A673 (cell line): ENCODE results near the gene ALDOA. TPM values are rescaled to one million over a fixed set of nuclear protein-coding genes. Genes with fewer than 3 reads are reported as not detected.

Experiments used
- BruUV-seq: library from RNA; stranded (reverse); fragments of 400-500 nt; replicated peaks from 2 replicates; lab custom pipeline; 2021; lab: Mats Ljungman, UMichigan
- CTCF ChIA-PET: fragments of 300-600 bp; sonication (Branson Sonifier 250); formaldehyde crosslinking; loops from one replicate; lab custom pipeline; 2022; ENCODE audit warnings: antibody characterized with exemption; lab: Charles Lee
- POLR2A ChIA-PET: fragments of 300-600 bp; sonication (Branson Sonifier 250); formaldehyde crosslinking; loops from one replicate; lab custom pipeline; 2022; ENCODE audit warnings: antibody characterized with exemption; ENCODE audit not compliant: low non-redundant PET; lab: Charles Lee
- DNase-seq: peaks from one replicate; pipeline ENCODE4 v3.0.0-alpha.2; 2015; ENCODE audit warnings: low spot score
- H3K27ac ChIP-seq: fragments of 200-600 bp; sonication (generic); 2 replicates; pipeline ENCODE4 v1.5.1; 2016; ENCODE audit warnings: mixed run types, low read depth, mild to moderate bottlenecking, mixed read lengths, antibody characterized with exemption, low read length; ENCODE audit not compliant: poor library complexity, severe bottlenecking
- H3K27me3 ChIP-seq: fragments of 200-600 bp; sonication (generic); replicated peaks from 2 replicates; pipeline ENCODE4 v1.6.1; 2017; ENCODE audit warnings: mixed run types, low read depth, mild to moderate bottlenecking, mixed read lengths, antibody characterized with exemption, low read length; ENCODE audit not compliant: insufficient read depth, poor library complexity
- H3K36me3 ChIP-seq: fragments of 200-600 bp; sonication (generic); 2 replicates; pipeline ENCODE4 v1.6.1; 2016; ENCODE audit warnings: mixed run types, mild to moderate bottlenecking, mixed read lengths, antibody characterized with exemption, low read length; ENCODE audit not compliant: insufficient read depth, poor library complexity, severe bottlenecking
- H3K4me1 ChIP-seq: fragments of 200-600 bp; sonication (generic); 2 replicates; pipeline ENCODE4 v1.6.1; 2017; ENCODE audit warnings: mixed run types, mild to moderate bottlenecking, mixed read lengths, antibody characterized with exemption, low read length; ENCODE audit not compliant: insufficient read depth, poor library complexity, severe bottlenecking
- H3K4me3 ChIP-seq: fragments of 200-600 bp; sonication (generic); 2 replicates; pipeline ENCODE4 v1.5.1; 2016; ENCODE audit warnings: low read depth, mixed run types, mild to moderate bottlenecking, mixed read lengths, low read length; ENCODE audit not compliant: poor library complexity, severe bottlenecking
- H3K9me3 ChIP-seq: fragments of 200-600 bp; sonication (generic); 2 replicates; pipeline ENCODE4 v1.6.1; 2016; ENCODE audit warnings: mixed run types, low read depth, mild to moderate bottlenecking, mixed read lengths, antibody characterized with exemption, low read length; ENCODE audit not compliant: poor library complexity, severe bottlenecking
- EZH2 ChIP-seq: fragments of 200-600 bp; sonication (generic); IDR thresholded peaks from 2 replicates; pipeline ENCODE4 v1.6.1; 2017; ENCODE audit warnings: borderline replicate concordance, low read depth, mild to moderate bottlenecking, mixed read lengths, antibody characterized with exemption, low read length; ENCODE audit not compliant: poor library complexity, severe bottlenecking
- intact Hi-C: fragments of 100-400 bp; cut with micrococcal nuclease; formaldehyde crosslinking; loops from one replicate; pipeline ENCODE4 v1.10.0; 2022; ENCODE audit not compliant: unreplicated experiment
- total RNA-seq: library from RNA; stranded (reverse); gene quantifications from 2 replicates; pipeline ENCODE4 v1.2.3, GENCODE V29; 2021
- TF ChIP-seq, protein P1 (sequence below): fragments of 300-800, 200-600 bp; sonication (generic); conservative IDR thresholded peaks from 2 replicates; pipeline ENCODE4 v1.5.1; 2017; ENCODE audit warnings: low read depth, mild to moderate bottlenecking, antibody characterized with exemption, low read length, moderate library complexity, mixed read lengths

The ALDOA gene
- total RNA-seq, 1 experiment from 2014 or later, result 1,729 TPM

- TF ChIP-seq, protein P1, sequence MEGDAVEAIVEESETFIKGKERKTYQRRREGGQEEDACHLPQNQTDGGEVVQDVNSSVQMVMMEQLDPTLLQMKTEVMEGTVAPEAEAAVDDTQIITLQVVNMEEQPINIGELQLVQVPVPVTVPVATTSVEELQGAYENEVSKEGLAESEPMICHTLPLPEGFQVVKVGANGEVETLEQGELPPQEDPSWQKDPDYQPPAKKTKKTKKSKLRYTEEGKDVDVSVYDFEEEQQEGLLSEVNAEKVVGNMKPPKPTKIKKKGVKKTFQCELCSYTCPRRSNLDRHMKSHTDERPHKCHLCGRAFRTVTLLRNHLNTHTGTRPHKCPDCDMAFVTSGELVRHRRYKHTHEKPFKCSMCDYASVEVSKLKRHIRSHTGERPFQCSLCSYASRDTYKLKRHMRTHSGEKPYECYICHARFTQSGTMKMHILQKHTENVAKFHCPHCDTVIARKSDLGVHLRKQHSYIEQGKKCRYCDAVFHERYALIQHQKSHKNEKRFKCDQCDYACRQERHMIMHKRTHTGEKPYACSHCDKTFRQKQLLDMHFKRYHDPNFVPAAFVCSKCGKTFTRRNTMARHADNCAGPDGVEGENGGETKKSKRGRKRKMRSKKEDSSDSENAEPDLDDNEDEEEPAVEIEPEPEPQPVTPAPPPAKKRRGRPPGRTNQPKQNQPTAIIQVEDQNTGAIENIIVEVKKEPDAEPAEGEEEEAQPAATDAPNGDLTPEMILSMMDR, result no peak
- TF ChIP-seq EZH2, result no peak
- Histone ChIP-seq H3K4me1 (peaks cover 10% of the 10 kb centered on the region), H3K9me3 (no peaks in the 10 kb centered on the region), H3K36me3 (peaks cover 31% of the 10 kb centered on the region), H3K4me3 (no peak overlapping the region), H3K27me3 (no peaks in the 10 kb centered on the region), H3K27ac (no peak overlapping the region)
- intact Hi-C loops, result no loop called here
- no TSS peak for BruUV-seq
- no peak for DNase-seq
- POLR2A ChIA-PET, result interaction anchor here (0.6 to 0.7 kb wide), 2 partner anchors 20 to 405 kb away, joined by 3 to 19 read pairs; no protein-coding TSS in a partner anchor
- CTCF ChIA-PET, result no interaction called here
Measured at GRCh38 chr16:30087181-30087898, 21.8 kb downstream of the ALDOA start.

DNA sequence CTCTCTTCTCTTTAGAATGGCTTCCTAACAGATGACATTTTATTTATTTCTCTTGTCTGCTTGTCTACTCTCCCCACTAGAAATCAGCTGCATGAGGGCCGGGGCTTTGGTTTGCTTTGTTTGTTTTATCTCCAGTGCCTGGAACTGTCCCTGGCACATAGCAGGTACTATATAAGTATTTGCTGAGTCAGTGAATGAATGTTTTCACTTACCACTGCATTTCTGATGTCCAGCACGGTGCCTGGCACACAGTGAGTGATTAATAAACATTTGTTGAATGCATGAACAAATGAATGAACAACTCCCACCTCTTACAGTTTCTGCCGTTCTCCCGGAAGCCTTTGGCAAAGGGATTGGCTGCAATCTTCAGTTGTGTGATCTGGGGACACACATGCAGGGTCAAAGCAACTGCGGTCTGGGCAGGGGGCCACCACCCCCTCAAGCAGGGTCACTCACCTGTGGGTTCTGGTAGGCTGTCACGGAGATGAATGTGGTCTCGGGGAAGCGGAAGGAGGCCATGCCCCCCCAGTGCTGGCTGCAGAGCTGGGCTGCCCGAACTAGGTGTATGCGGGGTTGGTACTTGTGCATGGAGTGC lies 22.8 kb downstream of the ALDOA start:
- H3K9me3 ChIP-seq, result no peaks in the 10 kb centered on the region
- BruUV-seq, result no TSS peak
- H3K27ac ChIP-seq, result no peak overlapping the region
- peaks cover 14% of the 10 kb centered on the region for H3K4me1 ChIP-seq
- intact Hi-C loops, result no loop called here
- TF ChIP-seq, protein P1, result no peak
- TF ChIP-seq EZH2, result no peak
- no peaks in the 10 kb centered on the region for H3K27me3 ChIP-seq
- H3K36me3 ChIP-seq, result peaks cover 21% of the 10 kb centered on the region
- H3K4me3 ChIP-seq, result no peak overlapping the region
- ChIA-PET POLR2A (interaction anchor here (0.6 kb wide), 1 partner anchor 27 kb away, joined by 9 read pairs; no protein-coding TSS in a partner anchor), CTCF (no interaction called here)
- DNase-seq, result no peak

GRCh38 chr16:30088832-30089624 lies 23.5 kb downstream of the ALDOA start:
- Histone ChIP-seq H3K9me3 (no peaks in the 10 kb centered on the region), H3K4me3 (no peak overlapping the region), H3K36me3 (peaks cover 14% of the 10 kb centered on the region), H3K27me3 (no peaks in the 10 kb centered on the region), H3K27ac (no peak overlapping the region), H3K4me1 (peaks cover 14% of the 10 kb centered on the region)
- POLR2A ChIA-PET, result interaction anchor here (0.6 kb wide), 1 partner anchor 28 kb away, joined by 9 read pairs; no protein-coding TSS in a partner anchor
- DNase-seq, result no peak
- TF ChIP-seq, protein P1, result no peak
- no TSS peak for BruUV-seq
- CTCF ChIA-PET, result no interaction called here
- intact Hi-C loops, result no loop called here
